GM21723 (cell line): ENCODE data around the gene NKX1-2.

Experiments
- ATAC-seq: cut with Tn5 transposase; IDR thresholded peaks from one replicate; pipeline ENCODE4 v1.9.1; 2021; ENCODE audit warnings: mild to moderate bottlenecking, moderate library complexity; ENCODE audit not compliant: unreplicated experiment

Gene NKX1-2

GRCh38 chr10:124450012-124450782, at the start of gene NKX1-2:
Gene NKX1-2, minus strand, starts transcription at chr10:124450035. Its CDS starts 92 bp downstream, at chr10:124449943.
- ATAC-seq: no peak

GRCh38 chr10:124498056-124498455, 48.2 kb upstream of the NKX1-2 start:
- no peak for ATAC-seq

DNA sequence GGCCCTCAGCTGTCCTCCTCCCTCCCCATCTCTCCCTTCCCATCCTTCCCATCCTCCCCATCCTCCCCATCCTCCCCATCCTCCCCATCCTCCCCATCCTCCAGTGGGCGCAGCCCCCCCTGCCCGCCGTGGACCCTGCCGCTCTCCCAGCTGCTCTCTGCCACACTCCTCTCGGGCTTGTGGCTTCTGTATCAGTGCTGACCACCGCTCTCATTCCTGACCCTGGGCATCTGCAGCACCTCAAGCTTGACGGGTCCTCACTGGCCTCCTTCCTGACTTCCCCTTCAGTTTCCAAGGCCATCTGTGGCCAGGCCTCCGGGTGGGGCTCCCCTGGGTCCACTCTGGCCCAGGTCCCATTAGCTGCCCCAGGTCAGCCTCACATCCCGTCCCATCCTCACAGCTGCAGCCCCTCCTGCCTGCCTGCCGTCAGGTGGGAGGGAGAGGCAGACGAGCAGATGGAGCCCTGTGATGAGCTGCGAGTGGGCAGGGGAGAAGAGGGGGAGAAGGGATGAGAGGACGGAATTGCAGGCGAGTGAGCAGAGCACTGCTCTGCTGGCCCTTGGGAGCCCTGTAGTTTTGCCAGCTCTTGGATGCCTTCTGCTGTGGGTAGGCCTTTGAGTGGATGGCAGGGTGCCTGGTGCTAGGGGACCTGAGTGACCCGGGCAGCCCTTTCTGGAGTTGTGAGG, 47.5 kb upstream of the NKX1-2 start:
- no peak for ATAC-seq

DNA sequence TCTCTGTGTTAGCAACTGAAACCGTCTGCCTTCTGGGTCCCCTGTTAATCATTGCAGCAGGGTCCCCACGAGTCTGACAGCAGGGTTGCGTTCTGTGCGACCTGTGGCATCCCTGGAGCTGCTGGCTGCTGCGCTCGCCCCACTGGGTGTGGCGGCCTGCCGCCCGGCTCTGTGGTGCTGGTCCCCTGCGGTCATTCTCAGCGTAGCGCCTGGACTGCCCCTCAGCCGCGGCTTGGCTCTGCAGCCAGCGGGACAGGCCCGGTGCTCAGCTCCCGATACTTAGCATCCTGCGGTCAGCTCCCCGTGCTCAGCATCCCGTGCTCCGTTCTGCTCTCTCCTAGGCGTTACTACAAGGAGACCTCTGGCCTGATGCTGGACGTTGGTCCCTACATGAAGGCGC, 46.8 kb upstream of the NKX1-2 start:
- no peak for ATAC-seq

GRCh38 chr10:124496150-124496549, 46.3 kb upstream of the NKX1-2 start:
- no peak for ATAC-seq

- ATAC-seq: no peak
Observed at GRCh38 chr10:124495725-124496124, 45.9 kb upstream of the NKX1-2 start.

DNA sequence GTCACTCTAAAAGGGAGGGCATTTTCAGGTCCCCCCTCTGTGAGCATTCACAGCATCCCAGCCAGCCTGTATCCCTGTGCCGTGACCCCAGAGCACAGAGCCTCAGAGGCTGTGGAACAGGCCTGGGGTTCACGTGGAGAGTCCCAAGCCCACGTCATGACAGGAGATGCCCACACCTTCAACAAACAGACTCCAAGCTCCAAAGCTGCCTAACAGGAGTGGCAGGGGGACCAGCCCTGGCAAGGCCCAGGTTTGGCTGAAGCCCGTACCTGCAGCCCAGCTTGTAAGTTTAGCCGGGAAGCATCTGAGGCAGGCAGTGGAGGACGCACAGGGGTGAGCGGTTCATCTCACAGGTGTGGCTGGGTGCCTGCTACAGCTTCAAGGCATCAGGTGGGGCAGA, 45.3 kb upstream of the NKX1-2 start:
- ATAC-seq: no peak

DNA sequence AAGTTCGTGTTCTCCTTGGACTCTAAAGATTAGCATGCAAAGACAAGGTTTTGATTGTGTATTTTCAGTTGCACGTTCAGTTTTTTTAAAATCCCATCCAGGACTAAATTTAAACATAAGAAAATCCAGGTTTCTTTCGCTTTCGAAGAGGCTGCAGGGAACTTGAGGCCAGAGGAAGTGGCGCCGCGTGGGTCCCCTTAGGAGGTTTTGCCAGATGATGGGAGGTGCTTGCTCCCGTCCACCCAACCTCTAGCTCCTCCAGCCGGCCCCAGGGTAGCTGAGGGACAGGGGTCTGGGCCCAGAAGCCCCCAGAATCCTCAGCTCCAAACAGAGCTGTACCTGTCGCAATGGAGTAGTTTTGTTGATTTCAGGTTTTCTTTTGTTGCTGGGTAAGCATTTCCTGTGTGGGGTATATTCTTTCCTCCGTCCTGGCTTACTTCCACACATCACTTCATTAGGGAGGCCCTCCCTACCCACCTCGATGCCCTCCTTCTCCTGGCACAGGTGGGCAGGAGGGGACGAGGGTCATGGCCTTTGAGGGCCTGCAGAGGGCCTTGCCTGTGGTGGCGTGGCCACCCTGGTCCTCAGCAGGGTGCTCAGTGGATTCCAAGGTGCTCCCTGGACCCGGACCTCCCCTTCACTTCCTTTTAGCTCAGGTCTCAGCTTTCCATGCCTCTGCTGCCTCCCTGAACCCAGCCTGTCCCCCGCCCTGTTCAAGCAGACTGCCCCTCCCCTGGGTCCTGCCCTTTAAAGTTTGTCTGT, 44.4 kb upstream of the NKX1-2 start:
- no peak for ATAC-seq

- ATAC-seq: no peak
Observed at GRCh38 chr10:124493214-124493882, 43.5 kb upstream of the NKX1-2 start.

DNA sequence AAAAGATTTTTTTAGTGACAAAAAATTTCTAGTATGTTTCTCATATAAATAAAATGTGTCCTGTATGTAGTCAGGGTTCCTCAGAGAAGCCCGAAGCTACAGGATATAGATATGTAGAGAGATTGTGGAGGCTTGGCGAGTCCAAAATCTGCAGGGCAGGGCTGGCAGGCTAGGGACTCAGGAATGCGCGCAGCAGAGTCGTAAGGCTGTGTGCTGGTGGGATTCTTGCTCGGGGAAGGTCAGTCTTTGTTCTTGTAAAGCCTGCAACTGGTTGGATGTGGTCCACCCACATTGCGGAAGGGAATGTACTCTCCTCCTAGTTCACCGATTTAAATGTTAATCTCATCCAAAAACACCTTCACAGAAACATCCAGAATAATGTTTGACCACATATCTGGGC, 42.4 kb upstream of the NKX1-2 start:
- no peak for ATAC-seq

- ATAC-seq: no peak
Observed at GRCh38 chr10:124491105-124491504, 41.3 kb upstream of the NKX1-2 start.

DNA sequence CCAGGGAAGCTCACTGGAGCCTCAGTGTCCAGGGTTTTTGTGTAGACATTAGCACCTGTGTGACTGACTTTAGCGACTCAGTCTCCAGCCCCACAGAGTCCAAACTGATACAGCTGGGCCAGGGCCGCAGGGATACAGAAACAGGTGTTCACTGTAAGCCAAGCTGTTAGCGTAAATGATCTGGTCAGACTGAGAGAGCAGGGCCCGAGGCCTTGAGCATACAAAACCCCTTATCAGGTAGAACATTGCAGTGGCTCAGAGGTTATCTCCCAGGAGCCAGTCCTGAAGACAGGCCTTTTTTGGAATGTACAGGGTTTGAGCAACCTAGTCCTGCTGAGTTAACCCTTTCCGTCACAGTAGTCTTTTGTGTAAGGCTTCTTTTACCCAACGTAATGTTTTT, 36.8 kb upstream of the NKX1-2 start:
- no peak for ATAC-seq

- no peak for ATAC-seq
Observed at GRCh38 chr10:124484661-124485060, 34.8 kb upstream of the NKX1-2 start.

- ATAC-seq: no peak
Observed at GRCh38 chr10:124484031-124484430, 34.2 kb upstream of the NKX1-2 start.

DNA sequence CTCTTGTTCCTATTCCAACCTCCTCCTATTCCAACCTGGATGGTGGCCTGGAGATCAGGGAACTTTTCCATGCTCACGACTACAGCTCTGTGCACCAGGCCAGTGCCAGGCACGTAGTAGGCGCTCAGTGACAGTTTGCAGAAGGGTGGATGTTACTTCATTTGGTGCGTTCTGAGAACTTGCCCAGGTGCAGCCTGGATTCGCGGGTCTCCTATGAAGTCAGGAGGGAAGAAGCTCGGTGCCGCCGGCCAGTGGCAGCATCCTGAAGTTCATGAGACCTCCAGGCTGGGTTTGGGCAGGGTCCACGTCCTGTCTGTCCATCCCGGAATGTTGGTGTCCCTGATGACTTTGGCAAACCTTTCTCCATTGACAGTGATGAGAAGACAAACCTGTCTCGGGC, 33.0 kb upstream of the NKX1-2 start:
- ATAC-seq: no peak

DNA sequence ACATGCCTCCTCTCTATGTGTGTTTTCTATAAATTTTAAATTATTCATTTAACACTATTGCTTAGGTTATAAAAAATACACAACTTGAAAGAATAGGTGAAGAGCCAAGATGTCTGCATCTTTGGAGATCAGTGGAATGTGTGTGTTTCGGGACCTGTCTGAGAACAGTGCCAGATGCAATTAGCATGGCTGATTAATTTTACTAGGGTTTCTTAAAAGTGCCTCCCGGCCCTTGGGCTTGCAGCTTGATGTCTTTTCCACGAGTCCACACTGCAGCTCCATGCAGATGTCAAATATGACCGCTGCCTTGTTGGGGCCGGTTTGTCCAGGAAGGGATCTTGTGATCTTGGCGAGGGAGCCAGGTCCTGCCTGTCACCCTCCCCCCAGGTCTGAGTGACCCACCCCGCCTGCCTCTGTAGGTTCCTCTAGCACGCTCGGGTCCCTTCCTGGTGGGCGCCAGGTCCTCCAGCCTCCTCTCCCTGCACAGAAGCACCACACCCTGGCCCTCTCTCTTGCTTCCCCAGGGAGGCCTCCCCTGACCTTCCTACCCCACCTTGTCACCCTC, 32.5 kb upstream of the NKX1-2 start:
- no peak for ATAC-seq

DNA sequence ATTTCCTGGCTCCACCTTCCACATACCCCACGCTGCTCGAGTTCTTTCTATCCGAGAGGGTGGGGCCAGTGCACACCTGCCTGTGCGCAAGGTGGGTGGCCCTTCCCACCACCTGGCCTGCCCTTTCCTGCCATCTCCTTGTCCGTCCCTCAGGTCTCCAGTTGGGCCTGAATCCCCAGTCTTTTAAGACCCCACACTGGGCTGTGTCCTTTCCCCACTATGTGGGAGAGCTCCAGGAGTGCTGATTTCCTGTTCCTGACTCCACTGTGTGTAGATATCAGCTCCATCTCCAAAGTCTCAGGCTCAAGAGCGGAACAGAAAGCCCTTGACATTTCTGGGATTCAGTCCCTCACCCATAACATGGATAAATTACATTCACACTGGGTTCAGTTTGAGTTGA, 31.9 kb upstream of the NKX1-2 start:
- no peak for ATAC-seq

GRCh38 chr10:124480860-124481259, 31.0 kb upstream of the NKX1-2 start:
- no peak for ATAC-seq

DNA sequence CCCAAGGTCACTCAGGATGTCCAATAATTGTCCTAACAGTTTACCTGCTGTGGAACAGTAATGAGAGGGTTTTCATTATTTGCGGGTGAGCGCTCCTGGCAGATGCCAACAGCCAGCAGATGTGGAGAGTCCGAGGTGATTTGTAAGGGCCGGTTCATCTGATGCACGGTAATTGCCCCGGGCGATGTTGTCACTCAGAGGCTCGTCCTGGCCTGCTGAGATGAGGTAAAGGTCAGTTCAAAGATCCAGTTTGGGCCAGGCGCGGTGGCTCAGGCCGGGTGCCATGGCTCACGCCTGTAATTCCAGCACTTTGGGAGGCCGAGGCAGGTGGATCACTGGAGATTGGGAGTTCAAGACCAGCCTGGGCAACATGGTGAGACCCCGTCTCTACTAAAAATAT, 28.7 kb upstream of the NKX1-2 start:
- no peak for ATAC-seq

DNA sequence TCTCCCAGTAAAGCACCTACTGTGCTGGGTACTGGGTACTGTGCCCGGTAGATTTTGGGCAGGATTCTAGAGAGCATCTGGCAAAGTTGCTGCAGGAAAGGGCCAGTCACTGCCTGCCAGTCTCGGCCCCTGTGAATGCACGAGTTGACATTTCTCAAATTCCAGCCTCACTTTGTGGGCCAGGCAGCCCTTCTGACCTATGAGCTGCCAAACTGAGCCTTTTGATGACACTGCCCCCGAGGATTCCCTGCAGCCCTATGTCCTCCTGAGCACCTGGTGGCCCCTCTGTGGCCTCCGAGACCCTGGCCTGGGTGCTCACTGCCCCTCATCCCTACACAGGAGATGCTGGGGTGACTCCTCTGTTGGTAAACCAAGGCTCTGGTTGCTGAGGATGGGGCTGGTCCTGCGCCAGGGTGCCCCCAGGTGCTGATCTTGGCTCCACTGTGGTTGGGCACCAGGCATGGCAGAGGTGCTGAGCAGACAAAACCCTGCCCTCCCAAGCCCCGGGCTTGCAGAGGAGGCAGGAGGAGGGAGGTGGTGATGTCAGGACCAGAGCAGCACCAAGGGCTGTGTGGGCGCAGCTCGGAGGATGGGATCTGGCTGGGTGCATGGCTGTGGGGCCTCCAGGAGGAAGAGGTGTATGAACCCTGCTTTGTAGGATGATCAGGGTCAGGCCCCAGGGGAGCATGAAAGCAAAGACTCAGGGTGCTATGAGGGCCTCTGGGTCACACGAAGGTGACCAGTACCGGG, 28.0 kb upstream of the NKX1-2 start:
- ATAC-seq: no peak
